Measurements from ENCODE around the gene ZNF646. TPM values are rescaled to one million over a fixed set of nuclear protein-coding genes. Genes with fewer than 3 reads are reported as not detected.

Gene ZNF646
- total and polyA plus RNA-seq, 2 experiments from 2014 or later = 7.1 to 32.6 TPM

DNA sequence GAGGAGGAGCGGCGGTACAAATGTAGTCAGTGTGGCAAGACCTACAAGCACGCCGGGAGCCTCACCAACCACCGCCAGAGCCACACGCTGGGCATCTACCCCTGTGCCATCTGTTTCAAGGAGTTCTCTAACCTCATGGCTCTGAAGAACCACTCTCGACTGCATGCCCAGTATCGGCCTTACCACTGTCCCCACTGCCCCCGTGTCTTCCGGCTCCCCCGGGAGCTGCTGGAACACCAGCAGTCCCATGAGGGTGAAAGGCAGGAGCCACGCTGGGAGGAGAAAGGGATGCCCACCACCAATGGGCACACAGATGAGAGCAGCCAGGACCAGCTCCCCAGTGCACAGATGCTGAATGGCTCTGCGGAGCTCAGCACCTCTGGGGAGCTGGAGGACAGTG is 2.8 kb downstream of the ZNF646 start:
- TF ChIP-seq, protein P1, sequence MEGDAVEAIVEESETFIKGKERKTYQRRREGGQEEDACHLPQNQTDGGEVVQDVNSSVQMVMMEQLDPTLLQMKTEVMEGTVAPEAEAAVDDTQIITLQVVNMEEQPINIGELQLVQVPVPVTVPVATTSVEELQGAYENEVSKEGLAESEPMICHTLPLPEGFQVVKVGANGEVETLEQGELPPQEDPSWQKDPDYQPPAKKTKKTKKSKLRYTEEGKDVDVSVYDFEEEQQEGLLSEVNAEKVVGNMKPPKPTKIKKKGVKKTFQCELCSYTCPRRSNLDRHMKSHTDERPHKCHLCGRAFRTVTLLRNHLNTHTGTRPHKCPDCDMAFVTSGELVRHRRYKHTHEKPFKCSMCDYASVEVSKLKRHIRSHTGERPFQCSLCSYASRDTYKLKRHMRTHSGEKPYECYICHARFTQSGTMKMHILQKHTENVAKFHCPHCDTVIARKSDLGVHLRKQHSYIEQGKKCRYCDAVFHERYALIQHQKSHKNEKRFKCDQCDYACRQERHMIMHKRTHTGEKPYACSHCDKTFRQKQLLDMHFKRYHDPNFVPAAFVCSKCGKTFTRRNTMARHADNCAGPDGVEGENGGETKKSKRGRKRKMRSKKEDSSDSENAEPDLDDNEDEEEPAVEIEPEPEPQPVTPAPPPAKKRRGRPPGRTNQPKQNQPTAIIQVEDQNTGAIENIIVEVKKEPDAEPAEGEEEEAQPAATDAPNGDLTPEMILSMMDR (IDR thresholded peaks at IDR 0.05; ENCODE audit: low read depth, low read length) = no peak
- Histone ChIP-seq H3K27ac (no peak overlapping the region), H3K4me1 (ENCODE audit: low read depth) (peaks cover 2% of the 10 kb centered on the region), H3K4me3 (no peak overlapping the region), H3K27me3 (no peaks in the 10 kb centered on the region), H3K9me3 (ENCODE audit: low read depth) (no peaks in the 10 kb centered on the region), H3K36me3 (peaks cover 25% of the 10 kb centered on the region)
- DNase-seq (ENCODE audit: low read depth in 1 of 2, low spot score in 1 of 2) = no peak

DNA sequence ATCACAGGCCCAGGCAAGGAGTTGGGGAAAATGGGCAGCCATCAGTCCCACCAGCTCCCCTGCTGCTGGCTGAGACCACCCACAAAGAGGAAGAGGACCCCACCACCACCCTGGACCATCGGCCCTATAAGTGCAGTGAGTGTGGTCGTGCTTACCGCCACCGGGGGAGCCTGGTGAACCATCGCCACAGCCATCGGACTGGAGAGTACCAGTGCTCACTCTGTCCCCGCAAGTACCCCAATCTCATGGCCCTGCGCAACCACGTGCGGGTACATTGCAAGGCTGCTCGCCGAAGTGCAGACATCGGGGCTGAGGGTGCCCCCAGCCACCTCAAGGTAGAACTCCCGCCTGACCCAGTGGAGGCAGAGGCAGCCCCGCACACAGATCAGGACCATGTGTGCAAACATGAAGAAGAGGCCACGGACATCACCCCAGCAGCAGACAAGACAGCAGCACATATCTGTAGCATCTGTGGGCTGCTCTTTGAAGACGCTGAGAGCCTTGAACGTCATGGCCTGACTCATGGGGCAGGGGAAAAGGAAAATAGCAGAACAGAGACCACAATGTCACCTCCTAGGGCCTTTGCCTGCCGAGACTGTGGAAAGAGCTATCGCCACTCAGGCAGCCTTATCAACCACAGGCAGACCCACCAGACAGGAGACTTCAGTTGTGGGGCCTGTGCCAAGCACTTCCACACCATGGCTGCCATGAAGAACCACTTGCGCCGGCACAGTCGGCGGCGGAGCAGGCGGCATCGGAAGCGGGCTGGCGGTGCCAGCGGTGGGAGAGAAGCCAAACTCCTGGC is 3.6 kb downstream of the ZNF646 start:
- Histone ChIP-seq H3K9me3 (ENCODE audit: low read depth) (no peaks in the 10 kb centered on the region), H3K4me3 (no peak overlapping the region), H3K27ac (no peak overlapping the region), H3K4me1 (ENCODE audit: low read depth) (no peaks in the 10 kb centered on the region), H3K36me3 (peaks cover 25% of the 10 kb centered on the region), H3K27me3 (no peaks in the 10 kb centered on the region)
- TF ChIP-seq, protein P1 (IDR thresholded peaks at IDR 0.05; ENCODE audit: low read depth, low read length) = no peak
- no peak for DNase-seq (ENCODE audit: low read depth in 1 of 2, low spot score in 1 of 2)

DNA sequence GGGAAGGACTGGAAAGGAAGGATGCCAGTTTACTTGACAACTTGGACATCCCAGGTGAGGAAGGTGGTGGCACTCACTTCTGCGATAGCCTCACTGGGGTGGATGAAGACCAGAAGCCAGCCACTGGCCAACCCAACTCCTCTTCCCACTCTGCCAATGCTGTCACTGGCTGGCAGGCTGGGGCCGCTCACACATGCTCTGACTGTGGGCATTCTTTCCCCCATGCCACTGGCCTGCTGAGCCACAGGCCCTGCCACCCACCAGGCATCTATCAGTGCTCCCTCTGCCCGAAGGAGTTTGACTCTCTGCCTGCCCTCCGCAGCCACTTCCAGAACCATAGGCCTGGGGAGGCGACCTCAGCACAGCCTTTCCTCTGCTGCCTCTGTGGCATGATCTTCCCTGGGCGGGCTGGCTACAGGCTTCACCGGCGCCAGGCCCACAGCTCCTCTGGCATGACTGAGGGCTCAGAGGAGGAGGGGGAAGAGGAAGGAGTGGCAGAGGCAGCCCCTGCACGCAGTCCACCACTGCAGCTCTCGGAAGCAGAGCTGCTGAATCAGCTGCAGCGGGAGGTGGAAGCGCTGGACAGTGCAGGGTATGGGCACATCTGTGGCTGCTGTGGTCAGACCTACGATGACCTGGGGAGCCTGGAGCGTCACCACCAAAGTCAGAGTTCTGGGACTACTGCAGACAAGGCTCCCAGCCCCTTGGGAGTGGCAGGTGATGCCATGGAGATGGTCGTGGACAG is 4.5 kb downstream of the ZNF646 start:
- no peaks in the 10 kb centered on the region for H3K27me3 ChIP-seq
- no peak for DNase-seq (ENCODE audit: low read depth in 1 of 2, low spot score in 1 of 2)
- TF ChIP-seq, protein P1 (IDR thresholded peaks at IDR 0.05; ENCODE audit: low read depth, low read length) = no peak
- no peak overlapping the region for H3K27ac ChIP-seq
- H3K4me1 ChIP-seq (ENCODE audit: low read depth) = no peaks in the 10 kb centered on the region
- no peaks in the 10 kb centered on the region for H3K9me3 ChIP-seq (ENCODE audit: low read depth)
- no peak overlapping the region for H3K4me3 ChIP-seq
- peaks cover 25% of the 10 kb centered on the region for H3K36me3 ChIP-seq

DNA sequence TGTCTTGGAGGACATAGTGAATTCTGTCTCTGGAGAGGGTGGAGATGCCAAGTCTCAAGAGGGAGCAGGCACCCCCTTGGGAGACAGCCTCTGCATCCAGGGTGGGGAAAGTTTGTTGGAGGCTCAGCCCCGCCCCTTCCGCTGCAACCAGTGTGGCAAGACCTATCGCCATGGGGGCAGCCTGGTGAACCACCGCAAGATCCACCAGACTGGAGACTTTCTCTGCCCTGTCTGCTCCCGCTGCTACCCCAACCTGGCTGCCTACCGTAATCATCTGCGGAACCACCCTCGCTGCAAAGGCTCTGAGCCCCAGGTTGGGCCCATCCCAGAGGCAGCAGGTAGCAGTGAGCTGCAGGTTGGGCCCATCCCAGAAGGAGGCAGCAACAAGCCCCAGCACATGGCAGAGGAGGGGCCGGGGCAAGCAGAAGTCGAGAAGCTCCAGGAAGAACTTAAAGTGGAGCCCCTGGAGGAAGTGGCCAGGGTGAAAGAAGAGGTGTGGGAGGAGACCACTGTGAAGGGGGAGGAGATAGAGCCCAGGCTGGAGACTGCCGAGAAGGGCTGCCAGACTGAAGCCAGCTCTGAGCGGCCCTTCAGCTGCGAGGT is 5.2 kb downstream of the ZNF646 start:
- Histone ChIP-seq H3K27me3 (no peaks in the 10 kb centered on the region), H3K36me3 (peaks cover 25% of the 10 kb centered on the region), H3K4me1 (ENCODE audit: low read depth) (no peaks in the 10 kb centered on the region), H3K27ac (no peak overlapping the region), H3K9me3 (ENCODE audit: low read depth) (no peaks in the 10 kb centered on the region), H3K4me3 (no peak overlapping the region)
- TF ChIP-seq, protein P1 (IDR thresholded peaks at IDR 0.05; ENCODE audit: low read depth, low read length) = no peak
- no peak for DNase-seq (ENCODE audit: low read depth in 1 of 2, low spot score in 1 of 2)

DNA sequence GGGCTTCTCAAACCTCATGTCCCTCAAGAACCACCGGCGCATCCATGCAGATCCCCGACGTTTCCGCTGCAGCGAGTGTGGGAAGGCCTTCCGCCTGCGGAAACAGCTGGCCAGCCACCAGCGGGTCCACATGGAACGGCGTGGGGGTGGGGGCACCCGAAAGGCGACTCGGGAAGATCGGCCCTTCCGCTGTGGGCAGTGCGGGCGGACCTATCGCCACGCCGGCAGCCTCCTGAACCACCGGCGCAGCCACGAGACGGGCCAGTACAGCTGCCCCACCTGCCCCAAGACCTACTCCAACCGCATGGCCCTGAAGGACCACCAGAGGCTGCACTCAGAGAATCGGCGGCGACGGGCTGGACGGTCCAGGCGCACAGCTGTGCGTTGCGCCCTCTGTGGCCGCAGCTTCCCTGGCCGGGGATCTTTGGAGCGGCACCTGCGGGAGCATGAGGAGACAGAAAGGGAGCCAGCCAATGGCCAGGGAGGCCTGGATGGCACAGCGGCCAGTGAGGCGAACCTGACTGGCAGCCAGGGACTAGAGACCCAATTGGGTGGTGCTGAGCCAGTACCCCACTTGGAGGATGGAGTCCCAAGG is 5.9 kb downstream of the ZNF646 start:
- Histone ChIP-seq H3K4me1 (ENCODE audit: low read depth) (no peaks in the 10 kb centered on the region), H3K27me3 (no peaks in the 10 kb centered on the region), H3K36me3 (peaks cover 25% of the 10 kb centered on the region), H3K9me3 (ENCODE audit: low read depth) (no peaks in the 10 kb centered on the region), H3K27ac (no peak overlapping the region), H3K4me3 (no peak overlapping the region)
- DNase-seq (ENCODE audit: low read depth in 1 of 2, low spot score in 1 of 2) = no peak
- TF ChIP-seq, protein P1 (IDR thresholded peaks at IDR 0.05; ENCODE audit: low read depth, low read length) = no peak
